Endothelial cell of umbilical vein (primary cell): ENCODE measurements around the gene VCAN. TPM values are rescaled to one million over a fixed set of nuclear protein-coding genes. Genes with fewer than 3 reads are reported as not detected.

Source experiments
- BruUV-seq: library from RNA; stranded (reverse); fragments of 400-500 nt; replicated peaks from 2 replicates; lab custom pipeline; 2021; lab: Mats Ljungman, UMichigan
- CTCF ChIA-PET: fragments of 300-600, 350-600 bp; sonication (Branson Sonifier 250); formaldehyde crosslinking; loops from one replicate; lab custom pipeline; 2021; ENCODE audit warnings: antibody characterized with exemption, inconsistent platforms; lab: Charles Lee
- POLR2A ChIA-PET: fragments of 300-600, 350-600 bp; sonication (Branson Sonifier 250); formaldehyde crosslinking; loops from one replicate; lab custom pipeline; 2021; ENCODE audit warnings: antibody characterized with exemption, inconsistent platforms; lab: Charles Lee
- DNase-seq: peaks from one replicate; pipeline ENCODE4 v3.0.0-alpha.2; 2011; ENCODE audit warnings: low read depth, low spot score
- FAIRE-seq: peaks from 2 replicates; lab custom pipeline; 2011; peaks lifted over from hg19 to GRCh38; lab: Jason Lieb, UNC
- H2AFZ ChIP-seq: 2 replicates; pipeline ENCODE4 v1.6.0; 2012; ENCODE audit warnings: low read depth, low read length, control low read depth, inconsistent platforms
- H3K27ac ChIP-seq: 2 replicates; pipeline ENCODE4 v1.5.1; 2011; ENCODE audit warnings: low read depth, mild to moderate bottlenecking, control low read depth, low read length, moderate library complexity; ENCODE audit not compliant: insufficient read depth
- H3K27me3 ChIP-seq, 2 experiments: 2 replicates each; pipeline versions ENCODE4 v1.6.0 to v1.6.1; 2011; ENCODE audit warnings: low read length in 2 of 2, mixed read lengths in 1 of 2; ENCODE audit not compliant: control insufficient read depth in 2 of 2, insufficient read depth in 2 of 2
- H3K36me3 ChIP-seq, 2 experiments: 2 replicates in 1 of 2; 3 replicates in 1 of 2; pipeline ENCODE4 v1.5.1; 2011; ENCODE audit warnings: low read length in 2 of 2, mild to moderate bottlenecking in 1 of 2, moderate library complexity in 1 of 2; ENCODE audit not compliant: control insufficient read depth in 2 of 2, insufficient read depth in 2 of 2; ENCODE audit errors: extremely low read depth in 1 of 2
- H3K4me1 ChIP-seq: 3 replicates; pipeline ENCODE4 v1.5.1; 2011; ENCODE audit warnings: mild to moderate bottlenecking, low read length; ENCODE audit not compliant: control insufficient read depth, insufficient read depth; ENCODE audit errors: extremely low read depth
- H3K4me2 ChIP-seq: 2 replicates; pipeline ENCODE4 v1.6.1; 2011; ENCODE audit warnings: low read length, control low read depth, mixed read lengths; ENCODE audit not compliant: insufficient read depth
- H3K4me3 ChIP-seq, 3 experiments: fragments of 200-600 bp in 1 of 3; sonication (generic), shearing (Covaris generic) in 1 of 3; replicated peaks in 1 of 3; 2 replicates each; pipeline ENCODE4 v1.5.1; 2011 to 2016; ENCODE audit warnings: control low read depth in 3 of 3, low read length in 3 of 3, mild to moderate bottlenecking in 2 of 3, inconsistent platforms in 1 of 3, low read depth in 1 of 3, moderate library complexity in 1 of 3; ENCODE audit not compliant: insufficient read depth in 1 of 3
- H3K79me2 ChIP-seq: 2 replicates; pipeline ENCODE4 v1.6.0; 2012; ENCODE audit warnings: low read length, inconsistent platforms; ENCODE audit not compliant: control insufficient read depth, insufficient read depth
- H3K9ac ChIP-seq: replicated peaks from 2 replicates; pipeline ENCODE3; 2011; ENCODE audit warnings: low read length, control low read depth; ENCODE audit not compliant: insufficient read depth; ENCODE audit errors: extremely low read depth
- H3K9me1 ChIP-seq: replicated peaks from 3 replicates; pipeline ENCODE4 v1.6.0; 2011; ENCODE audit warnings: mild to moderate bottlenecking, low read length; ENCODE audit not compliant: control insufficient read depth, insufficient read depth; ENCODE audit errors: extremely low read depth
- H3K9me3 ChIP-seq: replicated peaks from 2 replicates; pipeline ENCODE4 v1.5.1; 2012; ENCODE audit warnings: low read length, inconsistent platforms; ENCODE audit not compliant: control insufficient read depth, insufficient read depth
- H4K20me1 ChIP-seq: replicated peaks from 2 replicates; pipeline ENCODE3; 2011; ENCODE audit warnings: mild to moderate bottlenecking, low read length; ENCODE audit not compliant: control insufficient read depth, insufficient read depth; ENCODE audit errors: extremely low read depth
- EZH2 ChIP-seq: IDR thresholded peaks from 2 replicates; pipeline ENCODE4 v1.6.1; 2012; ENCODE audit warnings: borderline replicate concordance, low read depth, mild to moderate bottlenecking, moderate library complexity, low read length, inconsistent platforms; ENCODE audit not compliant: severe bottlenecking
- FOS ChIP-seq: IDR thresholded peaks from 2 replicates; pipeline ENCODE4 v1.6.1; 2011; ENCODE audit warnings: mild to moderate bottlenecking, low read length, moderate library complexity, borderline replicate concordance; ENCODE audit not compliant: insufficient read depth
- GATA2 ChIP-seq: IDR thresholded peaks from 2 replicates; pipeline ENCODE4 v1.7.0; 2011; ENCODE audit warnings: low read depth, mild to moderate bottlenecking, moderate library complexity, mixed read lengths, low read length; ENCODE audit not compliant: insufficient read length, insufficient read depth
- JUN ChIP-seq: IDR thresholded peaks from 2 replicates; pipeline ENCODE4 v1.6.1; 2011; ENCODE audit warnings: borderline replicate concordance, low read depth; ENCODE audit not compliant: insufficient read length, insufficient read depth
- MAX ChIP-seq: IDR thresholded peaks from 2 replicates; pipeline ENCODE4 v1.6.1; 2011; ENCODE audit not compliant: insufficient read depth, insufficient read length
- MYC ChIP-seq: IDR thresholded peaks from one replicate; pipeline ENCODE4 v1.6.1; 2011; ENCODE audit warnings: mild to moderate bottlenecking, low read depth, low read length
- POLR2A ChIP-seq: IDR thresholded peaks from 2 replicates; pipeline ENCODE4 v1.6.1; 2012; ENCODE audit warnings: low read depth, mild to moderate bottlenecking, control low read depth, low read length
- POLR2AphosphoS5 ChIP-seq: IDR thresholded peaks from 2 replicates; pipeline ENCODE4 v1.6.1; 2012; ENCODE audit warnings: low read depth, mild to moderate bottlenecking, control low read depth, low read length, moderate library complexity; ENCODE audit not compliant: insufficient read depth
- dilution Hi-C: fragments of 300-500 bp; cut with MboI; formaldehyde crosslinking; loops from one replicate; pipeline ENCODE4 v1.15.0; 2019; ENCODE audit warnings: low sequenced_read_pairs; ENCODE audit not compliant: extremely low pct_ligation_motif_present
- intact Hi-C: fragments of 100-400 bp; cut with micrococcal nuclease; formaldehyde crosslinking; loops from one replicate; pipeline ENCODE4 v1.10.0; 2022
- polyA plus RNA-seq, 4 experiments: library from polyadenylated mRNA; depleted of rRNA in 3 of 4; stranded (reverse) in 3 of 4; unstranded in 1 of 4; fragments of >200 nt; gene quantifications; 2 replicates each; pipeline versions ENCODE4 v1.2.1 to v1.2.3, GENCODE V29; 2011 to 2012; ENCODE audit warnings: missing spikeins in 1 of 4
- total RNA-seq: library from RNA; stranded (reverse); gene quantifications from 2 replicates; pipeline ENCODE4 v1.2.3, GENCODE V29; 2021
- TF ChIP-seq, protein P1 (sequence below), 2 donors: IDR thresholded peaks; 1 replicate in 1 of 2; 2 replicates in 1 of 2; pipeline ENCODE4 v1.5.1; 2011; ENCODE audit warnings: low read length in 2 of 2, mild to moderate bottlenecking in 2 of 2, moderate library complexity in 2 of 2, control low read depth in 1 of 2, inconsistent platforms in 1 of 2, low read depth in 1 of 2; ENCODE audit not compliant: insufficient read depth in 1 of 2; ENCODE audit errors: extremely low read depth in 1 of 2

VCAN gene
- total and polyA plus RNA-seq, 2 donors (not counting 3 experiments of a cell fraction or from before 2014, with no cell fraction given) = 0.35 to 1.2 TPM

- FAIRE-seq = no peak
- H4K20me1 ChIP-seq = no peaks in the 10 kb centered on the region
- no peak overlapping the region for H3K4me3 ChIP-seq
- no peak overlapping the region for H3K9ac ChIP-seq
- dilution Hi-C loops = no loop called here
- H3K4me1 ChIP-seq = no peaks in the 10 kb centered on the region
- H3K36me3 ChIP-seq = no peaks in the 10 kb centered on the region
- H2AFZ ChIP-seq = no peak overlapping the region
- no peak overlapping the region for H3K27ac ChIP-seq
- intact Hi-C loops = no loop called here
- no peaks in the 10 kb centered on the region for H3K79me2 ChIP-seq
- BruUV-seq = no TSS peak
- no peak overlapping the region for H3K4me2 ChIP-seq
- H3K27me3 ChIP-seq = peaks cover 11 to 27% of the 10 kb centered on the region in 2 experiments
- H3K9me1 ChIP-seq = no peaks in the 10 kb centered on the region
- ChIA-PET CTCF (no interaction called here), POLR2A (no interaction called here)
- H3K9me3 ChIP-seq = no peaks in the 10 kb centered on the region
- no peak for DNase-seq
- no peak for TF ChIP-seq GATA2
Observed at GRCh38 chr5:83540783-83541182, 69.2 kb downstream of the VCAN start.

GRCh38 chr5:83542839-83543238 is 71.3 kb downstream of the VCAN start:
- H3K4me2 ChIP-seq = no peak overlapping the region
- intact Hi-C loops (no loop called here), dilution Hi-C loops (no loop called here)
- H3K27ac ChIP-seq = no peak overlapping the region
- H3K4me3 ChIP-seq = no peak overlapping the region
- no peak for TF ChIP-seq JUN
- TF ChIP-seq GATA2 = no peak
- TF ChIP-seq MYC = no peak
- no peak for TF ChIP-seq POLR2A
- TF ChIP-seq MAX = no peak
- TF ChIP-seq FOS = no peak
- no peak for TF ChIP-seq EZH2
- TF ChIP-seq, protein P1, sequence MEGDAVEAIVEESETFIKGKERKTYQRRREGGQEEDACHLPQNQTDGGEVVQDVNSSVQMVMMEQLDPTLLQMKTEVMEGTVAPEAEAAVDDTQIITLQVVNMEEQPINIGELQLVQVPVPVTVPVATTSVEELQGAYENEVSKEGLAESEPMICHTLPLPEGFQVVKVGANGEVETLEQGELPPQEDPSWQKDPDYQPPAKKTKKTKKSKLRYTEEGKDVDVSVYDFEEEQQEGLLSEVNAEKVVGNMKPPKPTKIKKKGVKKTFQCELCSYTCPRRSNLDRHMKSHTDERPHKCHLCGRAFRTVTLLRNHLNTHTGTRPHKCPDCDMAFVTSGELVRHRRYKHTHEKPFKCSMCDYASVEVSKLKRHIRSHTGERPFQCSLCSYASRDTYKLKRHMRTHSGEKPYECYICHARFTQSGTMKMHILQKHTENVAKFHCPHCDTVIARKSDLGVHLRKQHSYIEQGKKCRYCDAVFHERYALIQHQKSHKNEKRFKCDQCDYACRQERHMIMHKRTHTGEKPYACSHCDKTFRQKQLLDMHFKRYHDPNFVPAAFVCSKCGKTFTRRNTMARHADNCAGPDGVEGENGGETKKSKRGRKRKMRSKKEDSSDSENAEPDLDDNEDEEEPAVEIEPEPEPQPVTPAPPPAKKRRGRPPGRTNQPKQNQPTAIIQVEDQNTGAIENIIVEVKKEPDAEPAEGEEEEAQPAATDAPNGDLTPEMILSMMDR (IDR thresholded peaks at IDR 0.05; ENCODE audit: extremely low read depth in 1 of 2, insufficient read depth in 1 of 2, low read depth in 1 of 2, low read length in 2 of 2) = no peak
- no peak for TF ChIP-seq POLR2AphosphoS5
- H3K9me1 ChIP-seq = no peaks in the 10 kb centered on the region
- H3K27me3 ChIP-seq = peaks cover 8 to 20% of the 10 kb centered on the region in 2 experiments
- no TSS peak for BruUV-seq
- H3K79me2 ChIP-seq = no peaks in the 10 kb centered on the region
- no peak overlapping the region for H2AFZ ChIP-seq
- H3K36me3 ChIP-seq = no peaks in the 10 kb centered on the region
- FAIRE-seq (no peak), DNase-seq (no peak)
- no peaks in the 10 kb centered on the region for H3K4me1 ChIP-seq
- no peak overlapping the region for H3K9ac ChIP-seq
- no peaks in the 10 kb centered on the region for H4K20me1 ChIP-seq
- ChIA-PET POLR2A (no interaction called here), CTCF (interaction anchor here (1.0 kb wide), 1 partner anchor 11 kb away, joined by 3 read pairs; no protein-coding TSS in a partner anchor)
- H3K9me3 ChIP-seq = no peaks in the 10 kb centered on the region
